ENCODE data around the gene TIAL1.
"Not testable (repeated sequence)": the region's sequence is repeated elsewhere in the genome, so short reads cannot be mapped to it uniquely, and the experiment has no call there.

TIAL1 gene, protein sequence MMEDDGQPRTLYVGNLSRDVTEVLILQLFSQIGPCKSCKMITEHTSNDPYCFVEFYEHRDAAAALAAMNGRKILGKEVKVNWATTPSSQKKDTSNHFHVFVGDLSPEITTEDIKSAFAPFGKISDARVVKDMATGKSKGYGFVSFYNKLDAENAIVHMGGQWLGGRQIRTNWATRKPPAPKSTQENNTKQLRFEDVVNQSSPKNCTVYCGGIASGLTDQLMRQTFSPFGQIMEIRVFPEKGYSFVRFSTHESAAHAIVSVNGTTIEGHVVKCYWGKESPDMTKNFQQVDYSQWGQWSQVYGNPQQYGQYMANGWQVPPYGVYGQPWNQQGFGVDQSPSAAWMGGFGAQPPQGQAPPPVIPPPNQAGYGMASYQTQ

DNA sequence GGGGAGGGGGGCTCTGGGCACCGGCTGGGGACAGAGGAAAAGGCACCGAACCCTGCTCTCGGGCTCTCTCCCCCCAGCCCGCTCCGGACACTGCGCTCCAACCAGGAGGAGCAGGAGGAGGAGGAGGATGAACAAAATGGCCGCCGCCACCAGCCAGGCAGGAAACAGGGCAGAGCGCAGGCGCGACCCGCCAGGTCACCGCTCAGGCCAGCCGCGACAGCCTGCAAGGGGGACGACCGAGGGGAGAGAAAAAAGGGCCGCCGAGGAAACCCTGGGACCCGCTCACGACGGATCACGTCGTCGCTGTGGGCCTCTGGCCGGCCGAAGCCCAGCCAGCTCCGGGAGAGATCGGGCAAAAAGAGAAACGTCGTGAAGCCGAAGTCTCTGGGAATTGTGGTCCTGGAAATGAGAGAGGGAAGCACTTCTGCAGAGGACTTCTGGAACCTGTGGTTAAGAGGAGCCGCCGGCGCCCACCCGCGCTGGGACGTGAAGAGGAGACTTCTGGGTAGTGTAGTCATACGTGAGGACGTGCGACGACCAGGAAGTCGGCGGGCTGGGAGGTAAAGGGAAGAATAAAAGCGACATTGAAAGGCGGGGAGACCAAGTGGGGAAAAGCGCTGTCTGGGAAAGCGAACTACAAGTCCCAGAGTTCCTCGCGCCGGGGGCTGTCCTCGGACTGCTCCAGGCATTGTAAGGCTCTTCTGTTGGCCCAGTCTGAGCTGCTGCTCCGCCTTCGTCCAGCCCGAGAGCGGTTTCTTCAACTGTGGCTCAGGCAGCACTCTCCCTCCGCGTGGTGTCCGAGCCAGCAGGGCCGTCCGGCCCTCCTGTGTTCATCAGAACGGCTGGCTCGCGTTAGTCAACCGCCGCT, at the start of gene TIAL1:
TSS of gene TIAL1 (minus strand) at position 428 of the 868 bp plus-strand sequence. CDS start 499 bp downstream, outside the sequence.
- peak; percentile 97 to 99 for DNase-seq

DNA sequence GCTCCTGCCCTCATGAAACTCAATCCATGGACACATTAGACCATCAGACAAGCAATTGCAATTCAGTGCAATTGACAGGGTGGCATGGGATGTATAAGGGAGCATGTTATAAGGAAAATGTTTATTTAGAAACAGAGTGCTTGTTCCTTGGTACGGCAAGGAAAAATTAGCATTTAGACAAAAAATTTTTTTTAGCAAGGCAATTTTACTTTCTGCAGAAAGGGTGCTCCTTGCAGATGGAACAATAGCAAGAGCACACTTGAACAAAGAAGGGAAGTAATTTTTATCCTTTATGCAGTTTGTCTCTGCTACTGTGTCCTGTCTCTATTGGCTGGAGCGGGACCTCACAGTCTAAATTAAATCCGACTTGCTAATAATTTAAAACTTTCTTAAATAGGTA, 48.2 kb upstream of the TIAL1 start:
- DNase-seq, result no peak

DNA sequence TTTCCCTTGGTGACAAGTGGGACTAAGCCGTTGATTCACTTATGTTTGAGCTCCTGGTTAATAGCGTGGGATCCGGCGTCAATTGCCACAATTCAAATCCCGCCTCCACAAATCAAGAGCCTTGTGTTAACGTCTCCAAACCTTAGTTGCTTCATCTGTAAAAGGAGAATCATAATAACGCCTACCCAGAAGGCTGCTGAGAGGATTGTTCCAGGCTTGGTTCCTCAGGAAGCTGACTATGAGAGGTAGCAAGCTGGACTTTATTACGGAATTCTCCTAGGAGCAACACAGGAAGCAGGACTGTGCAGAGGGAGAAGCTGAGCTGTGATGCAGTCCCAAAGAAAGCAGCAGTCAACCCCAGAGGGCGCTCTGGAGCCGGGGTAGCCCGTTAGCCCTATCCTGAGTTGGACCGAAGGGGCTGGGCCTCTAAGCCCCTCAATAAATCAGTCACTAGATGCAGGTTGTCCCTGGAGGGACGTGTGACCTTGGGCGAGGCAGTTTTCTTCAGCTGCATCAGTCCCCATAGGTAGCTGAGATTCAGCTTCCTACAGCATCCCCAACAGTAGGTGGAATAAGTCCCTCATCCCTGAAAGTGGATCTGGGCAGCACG, 47.5 kb upstream of the TIAL1 start:
- no peak for DNase-seq

DNA sequence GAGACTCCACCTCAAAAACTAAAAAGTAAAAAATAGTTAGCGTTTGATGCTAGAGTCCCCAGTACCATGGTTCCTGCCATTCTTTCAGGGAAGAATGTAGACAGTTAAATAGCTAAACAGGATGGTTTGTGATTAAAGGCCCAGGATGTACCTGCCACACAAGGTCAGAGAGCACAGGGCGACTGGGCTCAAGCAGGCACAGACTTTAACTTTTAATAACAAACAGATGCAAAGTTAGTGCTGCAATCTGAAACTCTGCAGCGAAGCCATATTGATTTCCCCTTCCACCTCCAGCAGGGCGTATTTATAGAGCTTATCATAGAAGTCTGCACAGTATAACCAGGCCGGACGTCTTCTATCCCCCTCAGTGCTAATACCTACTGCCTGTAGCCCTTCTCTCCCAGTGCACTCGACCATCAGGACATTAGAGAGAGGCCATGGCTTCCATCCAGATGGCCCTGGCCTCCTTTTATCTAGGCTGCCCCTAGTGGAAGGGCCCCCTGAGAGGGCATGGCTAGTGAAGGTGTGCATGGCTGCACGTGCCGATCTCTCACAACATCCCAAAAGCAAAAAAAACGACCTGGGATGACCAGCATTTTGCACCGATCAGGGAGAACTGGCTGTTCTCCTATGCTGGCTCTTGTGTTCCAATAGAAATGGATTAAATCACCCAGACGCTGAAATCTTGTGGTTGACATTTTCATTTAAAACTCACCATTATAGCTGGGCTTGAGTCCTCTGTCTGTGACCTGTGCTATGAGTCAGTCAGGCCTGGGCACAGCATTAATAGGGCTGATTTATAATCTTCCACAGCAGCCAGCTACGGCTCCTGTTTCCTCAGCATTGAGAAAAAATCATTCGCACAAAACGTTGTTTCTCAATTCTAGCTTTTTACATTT, 46.8 kb upstream of the TIAL1 start:
- no peak for DNase-seq

DNA sequence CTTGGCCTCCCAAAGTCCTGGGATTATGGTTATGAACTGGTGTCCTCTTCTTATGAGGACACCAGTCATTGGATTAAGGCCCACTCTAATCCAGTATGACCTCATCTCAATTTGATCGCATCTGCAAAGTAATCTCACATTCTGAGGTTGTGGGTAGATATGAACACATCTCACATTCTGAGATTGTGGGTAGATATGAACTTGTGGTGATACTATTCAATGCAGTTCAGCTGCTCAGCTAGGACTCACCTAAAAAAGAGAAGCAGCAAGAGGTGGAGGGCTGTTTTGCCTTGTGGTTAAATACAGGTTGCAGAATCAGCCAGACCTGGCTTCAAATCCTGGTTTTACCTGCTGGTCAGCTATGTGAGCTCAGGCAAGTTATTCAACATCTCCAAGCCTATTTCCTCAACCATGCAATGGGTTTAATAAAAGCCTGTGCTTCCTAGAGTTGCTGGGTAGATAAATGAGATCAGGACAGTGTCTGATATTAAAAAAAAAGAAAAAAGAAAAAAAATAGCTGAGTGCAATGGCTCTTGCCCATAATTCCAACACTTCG, 45.9 kb upstream of the TIAL1 start:
- no peak for DNase-seq

DNA sequence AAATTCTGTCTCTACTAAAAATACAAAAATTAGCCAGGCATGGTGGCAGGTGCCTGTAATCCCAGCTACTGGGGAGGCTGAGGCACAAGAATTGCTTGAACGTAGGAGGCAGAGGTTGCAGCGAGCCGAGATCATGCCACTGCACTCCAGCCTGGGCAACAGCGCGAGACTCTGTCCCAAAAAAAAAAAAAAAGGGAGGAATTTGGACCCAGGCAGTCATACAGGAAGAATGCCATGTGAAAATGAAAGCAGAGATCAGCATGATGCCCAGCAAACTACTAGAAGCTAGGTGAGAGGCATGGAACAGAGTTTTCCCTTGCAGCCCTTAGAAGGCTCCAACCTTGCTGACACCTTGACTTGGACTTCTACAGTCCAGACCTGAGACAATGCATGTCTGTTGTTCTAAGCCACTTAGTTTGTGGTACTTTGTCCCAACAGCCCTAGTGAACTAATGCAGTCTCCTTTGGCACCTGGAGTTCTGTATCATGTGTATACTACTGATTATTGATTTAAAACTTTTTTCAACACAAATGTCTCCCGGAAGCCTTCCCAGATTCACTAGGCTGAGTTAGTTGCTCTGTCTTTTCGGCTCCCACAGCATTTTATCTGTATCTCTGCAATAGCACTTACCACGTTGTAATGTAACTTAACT, 44.2 kb upstream of the TIAL1 start:
- DNase-seq, result no peak

DNA sequence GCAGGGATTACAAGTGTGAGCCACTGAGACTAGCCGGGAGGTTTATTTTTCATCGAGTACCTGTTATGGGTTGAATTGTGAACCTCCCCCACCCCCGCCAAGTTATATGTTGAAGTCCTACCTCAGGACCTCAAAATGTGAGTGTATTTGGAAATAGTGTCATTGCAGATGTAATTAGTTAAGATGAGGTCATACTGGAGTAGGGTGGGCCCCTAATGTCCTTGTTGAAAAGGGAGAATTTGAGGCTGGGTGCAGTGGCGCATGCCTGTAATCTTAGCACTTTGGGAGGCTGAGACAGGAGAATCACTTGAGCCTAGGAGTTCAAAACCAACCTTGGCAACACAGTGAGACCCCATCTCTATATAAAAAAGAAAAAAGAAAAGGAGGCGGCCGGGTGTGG, 43.6 kb upstream of the TIAL1 start:
- DNase-seq, result no peak

DNA sequence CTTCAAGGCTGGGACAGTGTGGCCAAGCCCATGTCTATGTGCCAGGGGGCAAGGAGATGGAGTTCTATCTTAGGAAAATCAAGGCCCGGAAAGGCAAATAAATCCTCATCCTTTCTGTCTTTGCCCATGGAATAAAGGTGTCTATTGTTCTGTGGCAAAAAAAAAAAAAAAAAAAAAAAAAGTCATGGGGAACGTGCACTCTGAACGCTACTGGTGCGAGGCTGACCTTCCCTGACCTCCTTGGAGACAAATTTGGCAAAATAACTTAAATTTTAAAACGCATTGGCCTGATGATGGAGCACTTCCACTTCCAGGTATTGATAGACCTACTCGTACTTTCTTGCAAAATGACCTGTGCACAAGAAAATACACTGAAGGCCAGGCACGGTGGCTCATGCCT, 42.2 kb upstream of the TIAL1 start:
- no peak for DNase-seq

DNA sequence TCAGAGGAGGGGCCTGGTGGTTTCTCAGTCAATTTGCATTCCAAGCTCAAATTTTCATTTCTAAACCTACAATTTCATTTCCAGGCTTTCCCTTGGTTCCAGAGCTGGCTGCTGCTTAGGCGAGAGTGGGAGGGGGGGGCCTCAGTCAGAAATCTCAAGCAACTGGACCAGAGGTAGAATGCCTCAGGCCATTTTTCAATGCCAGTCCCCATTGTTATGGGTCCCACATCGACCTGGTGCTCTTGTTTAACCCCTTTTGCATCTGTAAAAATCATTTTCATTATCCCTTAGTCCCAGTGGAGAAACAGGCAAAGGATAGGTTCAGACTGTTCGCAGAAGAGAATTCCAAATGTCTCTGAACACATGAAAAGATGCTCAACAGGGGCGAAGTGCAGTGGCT, 40.9 kb upstream of the TIAL1 start:
- no peak for DNase-seq

DNA sequence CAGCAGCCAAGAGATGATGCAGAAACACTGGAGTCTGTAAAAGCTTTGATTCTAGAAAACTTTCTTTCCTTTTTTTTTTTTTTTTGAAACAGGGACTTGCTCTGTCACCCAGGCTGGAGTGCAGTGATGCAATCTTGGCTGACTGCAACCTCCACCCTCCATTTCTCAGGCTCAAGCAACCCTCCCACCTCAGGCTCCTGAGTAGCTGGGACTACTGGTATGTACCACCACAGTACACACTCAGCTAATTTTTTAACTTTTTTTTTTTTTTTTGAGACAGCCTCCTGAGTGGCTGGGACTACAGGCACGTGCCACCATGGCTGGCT, 37.4 kb upstream of the TIAL1 start:
- no peak for DNase-seq

DNA sequence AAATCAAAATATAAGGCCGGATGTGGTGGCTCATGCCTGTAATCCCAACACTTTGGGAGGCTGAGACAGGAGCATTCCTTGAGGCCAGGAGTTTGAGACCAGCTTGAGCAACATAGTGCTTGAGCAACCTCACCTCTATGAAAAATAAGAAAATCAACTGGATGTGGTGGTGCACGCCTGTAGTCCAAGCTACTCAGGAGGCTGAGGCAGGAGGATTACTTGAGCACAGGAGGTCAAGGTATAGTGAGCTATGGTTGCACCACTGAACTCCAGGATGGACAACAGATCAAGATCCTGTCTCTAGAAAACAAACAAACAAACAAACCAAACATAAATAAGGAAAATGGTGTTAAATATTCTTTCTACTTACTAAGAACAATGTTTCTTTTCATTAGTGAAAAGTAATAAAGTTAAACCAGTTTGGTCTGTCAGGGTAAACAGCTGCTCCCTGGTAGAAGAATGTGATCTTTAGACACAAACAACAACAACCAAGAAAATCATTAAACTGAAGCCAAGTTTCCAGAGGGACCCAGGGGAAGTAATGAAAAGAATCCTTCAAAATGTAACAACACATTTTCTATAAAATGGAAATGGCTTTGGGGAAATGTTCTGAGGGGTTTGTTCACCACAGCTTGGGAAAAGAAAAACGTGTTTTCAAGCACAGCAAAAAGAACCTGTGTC, 36.9 kb upstream of the TIAL1 start:
- no peak for DNase-seq

DNA sequence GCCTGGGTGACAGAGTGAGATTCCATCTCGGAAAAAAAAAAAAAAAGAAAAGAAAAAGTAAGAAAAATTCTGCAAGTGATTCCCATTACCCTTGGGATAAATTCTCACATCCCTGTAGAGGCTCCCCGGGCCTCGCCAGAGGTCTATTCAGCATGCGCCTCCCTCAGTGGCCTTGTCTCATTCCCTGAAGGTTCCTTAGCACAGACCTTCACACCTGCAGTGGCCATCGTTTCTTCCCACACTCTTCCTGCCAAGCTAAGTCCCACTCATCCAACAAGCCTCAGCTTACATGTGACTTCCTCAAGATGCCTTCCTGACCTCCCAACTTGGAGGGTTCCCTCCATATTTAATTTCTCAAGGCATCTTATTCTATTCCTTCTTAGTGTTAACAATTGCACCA, 33.5 kb upstream of the TIAL1 start:
- DNase-seq, result no peak

DNA sequence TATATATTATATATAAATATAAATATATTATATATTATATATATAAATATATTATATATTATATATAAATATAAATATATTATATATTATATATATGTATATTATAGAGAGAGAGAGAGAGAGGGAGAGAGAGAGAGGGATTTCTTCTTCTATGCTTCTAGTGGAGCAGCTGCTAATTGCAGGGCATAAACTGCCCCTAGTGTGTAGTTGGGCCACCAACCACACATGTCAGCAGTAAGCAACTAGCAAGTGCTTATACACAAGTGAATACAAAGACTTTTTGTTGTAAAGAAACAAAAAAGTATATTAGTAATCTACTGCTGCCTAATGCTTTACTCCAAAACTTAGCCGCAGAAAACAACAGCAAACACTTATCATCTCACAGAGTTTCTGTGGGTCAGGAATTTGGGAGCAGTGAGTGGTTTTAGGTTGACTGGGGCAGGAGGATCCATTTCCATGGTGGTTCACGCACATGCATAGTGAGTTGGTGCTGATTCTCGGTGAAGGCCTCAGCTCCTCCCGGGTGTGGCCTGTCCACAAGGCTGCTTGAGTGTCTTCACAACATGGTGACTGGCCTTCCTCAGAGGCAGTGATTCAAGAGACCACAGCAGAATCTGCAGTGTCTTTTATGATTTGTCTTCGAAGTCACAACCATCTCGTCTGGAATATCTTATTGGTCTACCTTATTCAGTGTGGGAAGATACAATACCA, 29.0 kb upstream of the TIAL1 start:
- DNase-seq, result no peak

DNA sequence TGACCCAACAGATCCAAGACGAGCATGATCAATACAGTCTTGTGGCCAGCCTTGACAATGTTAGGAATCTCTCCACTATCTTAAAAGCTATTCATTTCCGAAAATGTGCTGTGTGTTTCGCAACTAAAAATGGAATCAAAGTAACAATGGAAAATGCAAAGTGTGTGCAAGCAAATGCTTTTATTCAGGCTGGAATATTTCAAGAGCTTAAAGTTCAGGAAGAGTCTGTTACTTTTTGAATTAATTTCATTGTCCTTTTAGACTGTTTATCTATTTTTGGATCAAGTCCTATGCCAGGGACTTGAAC, 24.3 kb upstream of the TIAL1 start:
- no peak for DNase-seq

DNA sequence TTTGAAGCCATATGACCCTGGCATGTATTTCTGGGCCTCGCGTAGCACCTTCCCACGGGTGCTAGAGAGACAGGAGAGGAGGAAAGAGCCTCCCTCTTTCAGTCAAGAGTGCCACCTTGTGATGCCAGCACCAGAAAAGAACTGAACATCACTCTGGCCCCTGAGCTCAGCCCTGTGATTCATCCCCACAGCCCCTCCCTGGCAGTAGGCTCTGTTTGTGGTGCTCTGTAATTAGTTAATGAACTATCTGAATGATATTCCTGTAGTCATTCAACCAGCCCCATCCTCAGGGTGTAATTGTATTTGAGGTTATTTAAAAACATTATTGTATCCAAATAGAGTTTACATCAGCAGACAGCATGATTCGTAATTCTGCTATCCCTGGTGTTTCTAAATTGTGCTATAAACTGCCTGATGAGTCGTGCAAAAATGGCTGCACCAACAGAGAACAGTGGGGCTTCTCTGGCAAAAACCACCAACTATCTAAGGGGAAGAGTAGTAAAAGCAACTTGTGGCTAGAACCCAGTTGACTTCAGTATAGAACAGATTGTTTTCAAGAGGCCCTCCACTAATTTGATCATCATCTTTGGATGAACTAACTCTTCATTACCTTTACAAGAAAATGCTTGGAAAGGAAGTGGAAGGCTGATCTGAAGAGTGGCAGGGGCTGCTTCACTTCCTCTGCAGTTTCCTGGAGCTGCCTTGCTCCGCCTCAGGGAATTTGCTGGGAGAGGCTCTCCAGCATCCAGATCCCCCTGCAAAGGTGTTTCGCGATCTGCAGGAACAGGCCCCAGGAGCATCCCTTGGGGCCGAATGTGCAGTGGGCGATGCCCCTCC, 23.7 kb upstream of the TIAL1 start:
- DNase-seq, result no peak

DNA sequence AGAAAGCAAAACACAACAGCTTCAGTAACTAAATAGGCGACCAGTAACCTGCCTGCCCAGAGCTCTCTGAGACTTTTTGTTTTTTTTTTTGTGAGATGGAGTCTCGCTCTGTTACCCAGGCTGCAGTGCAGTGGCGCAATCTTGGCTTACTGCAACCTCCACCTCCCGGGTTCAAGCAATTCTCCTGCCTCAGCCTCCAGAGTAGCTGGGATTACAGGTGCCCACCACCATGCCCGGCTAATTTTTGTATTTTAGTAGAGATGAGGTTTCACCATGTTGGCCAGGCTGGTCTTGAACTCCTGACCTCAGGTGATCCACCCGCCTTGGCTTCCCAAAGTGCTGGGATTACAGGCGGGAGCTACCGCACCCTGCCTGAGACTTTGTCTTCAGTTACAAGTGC, 23.0 kb upstream of the TIAL1 start:
- not testable (repeated sequence) for DNase-seq

DNA sequence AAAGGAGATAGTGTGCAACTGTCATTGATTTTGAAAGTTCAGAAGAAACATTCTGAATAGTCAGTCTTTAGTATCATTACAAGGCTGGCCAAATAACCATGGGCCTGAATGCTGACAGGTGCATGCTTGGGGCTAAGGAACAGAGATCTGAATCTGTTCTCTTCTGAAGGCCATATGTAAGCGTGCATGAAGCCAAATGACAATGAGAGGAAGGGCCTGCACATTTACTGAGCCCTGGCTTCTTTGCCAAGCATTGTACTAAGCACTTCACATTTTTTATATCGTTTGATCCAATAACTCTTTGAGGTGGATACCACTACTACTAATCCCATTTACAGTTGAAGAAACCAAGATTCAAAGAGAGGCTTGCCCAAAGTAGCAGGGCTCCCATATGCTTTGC, 22.5 kb upstream of the TIAL1 start:
- DNase-seq, result no peak

DNA sequence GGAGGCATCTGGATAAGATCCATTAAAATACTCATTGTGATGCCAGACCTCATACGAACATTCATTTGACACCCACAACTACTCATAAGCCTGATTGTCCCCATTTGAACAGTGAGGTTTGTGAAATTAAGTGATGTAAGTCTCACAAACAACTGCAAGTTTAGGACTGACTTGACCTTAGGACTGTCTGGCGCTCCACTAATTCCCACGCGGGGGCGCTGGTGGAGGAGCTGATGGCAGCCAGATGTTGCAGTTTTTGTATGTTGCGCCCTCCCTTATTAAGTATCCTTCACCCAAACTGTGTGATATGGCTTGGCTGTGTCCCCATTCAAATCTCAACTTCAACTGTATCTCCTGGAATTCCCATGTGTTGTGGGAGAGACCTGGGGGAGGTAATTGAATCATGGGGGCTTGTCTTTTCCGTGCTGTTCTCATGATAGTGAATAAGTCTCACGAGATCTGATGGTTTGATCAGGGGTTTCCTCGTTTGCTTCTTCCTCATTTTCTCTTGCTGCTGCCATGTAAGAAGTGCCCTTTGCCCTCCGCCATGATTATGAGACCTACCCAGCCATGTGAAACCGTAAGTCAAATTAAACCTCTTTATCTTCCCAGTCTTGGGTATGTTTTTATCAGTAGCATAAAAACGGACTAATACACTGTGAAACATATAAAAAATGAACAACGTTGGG, 20.3 kb upstream of the TIAL1 start:
- no peak for DNase-seq

DNA sequence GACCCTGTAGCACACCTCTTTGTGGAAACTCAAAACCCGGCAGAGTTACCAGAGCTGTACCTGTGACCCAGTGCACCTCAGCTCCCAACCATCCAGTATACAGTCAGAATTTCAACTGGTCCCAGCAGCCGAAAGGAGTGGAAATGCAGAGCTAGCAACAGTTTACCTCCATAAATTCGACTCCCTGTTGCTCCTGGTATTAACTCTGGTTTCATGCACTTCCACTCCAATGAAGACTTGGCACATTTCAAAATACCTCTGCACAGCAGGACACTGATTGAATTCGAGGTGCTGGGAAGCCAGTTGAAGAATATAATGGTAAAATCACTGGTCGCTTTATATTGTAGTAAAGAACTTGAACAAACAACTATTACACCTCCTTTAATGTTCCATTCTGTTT, 17.9 kb upstream of the TIAL1 start:
- DNase-seq, result no peak
